HFFc6 (cell line): ENCODE data around the gene RFT1. TPM values are rescaled to one million over a fixed set of nuclear protein-coding genes. Genes with fewer than 3 reads are reported as not detected.
A peak's percentile ranks its signal among the peaks of the same experiment; 100 is the strongest.

ENCODE experiments used
- DNase-seq: peaks from one replicate; pipeline ENCODE4 v3.0.0-alpha.2; 2018
- H3K27ac Mint-ChIP-seq: 2 replicates; pipeline ENCODE4 v1.8.0; 2020; ENCODE audit warnings: mild to moderate bottlenecking, mixed read lengths
- H3K27me3 Mint-ChIP-seq: 2 replicates; pipeline ENCODE4 v1.8.0; 2021; ENCODE audit warnings: mild to moderate bottlenecking, moderate library complexity, mixed read lengths; ENCODE audit not compliant: insufficient read depth
- H3K36me3 Mint-ChIP-seq: 2 replicates; pipeline ENCODE4 v1.8.0; 2021; ENCODE audit warnings: low read depth, mixed read lengths
- H3K4me1 Mint-ChIP-seq: 2 replicates; pipeline ENCODE4 v1.8.0; 2020; ENCODE audit warnings: low read depth, mixed read lengths
- H3K4me3 Mint-ChIP-seq: 2 replicates; pipeline ENCODE4 v1.8.0; 2020; ENCODE audit warnings: mild to moderate bottlenecking, moderate library complexity, mixed read lengths
- H3K9me3 Mint-ChIP-seq: 2 replicates; pipeline ENCODE4 v1.8.0; 2020; ENCODE audit warnings: mild to moderate bottlenecking, mixed read lengths
- CTCF ChIP-seq: fragments of 200-600 bp; sonication (generic); IDR thresholded peaks from 2 replicates; pipeline ENCODE4 v1.5.0; 2021; ENCODE audit warnings: antibody characterized with exemption, mild to moderate bottlenecking
- total RNA-seq, 6 experiments: library from RNA; stranded (reverse); fragmentation: NEBNext Ultra II Directional; extraction: Animal tissue kit (Norgen Biotek cat#: 25700); gene quantifications; 2 replicates in 1 of 6; 3 replicates in 5 of 6; pipeline ENCODE4 v1.2.3, GENCODE V29; 2021

Gene RFT1
- total RNA-seq, 6 experiments from 2014 or later, result 32.9 to 39.6 (median 34.7) TPM

GRCh38 chr3:53045518-53046170 is 84.6 kb downstream of the RFT1 start, which contains the start of gene SFMBT1:
TSS of gene SFMBT1 (minus strand) at chr3:53046073. CDS start at chr3:52969128, 76,945 bp downstream.
- no peak for DNase-seq
- no peak for TF ChIP-seq CTCF
- peaks cover 7% of the 10 kb centered on the region for H3K27me3 Mint-ChIP-seq
- H3K4me1 Mint-ChIP-seq, result peaks cover 18% of the 10 kb centered on the region
- H3K36me3 Mint-ChIP-seq, result peaks cover 4% of the 10 kb centered on the region; the same call in 1 of the 2 replicates
- no peaks in the 10 kb centered on the region for H3K9me3 Mint-ChIP-seq
- peak within 1 kb of the TSS; percentile 92 for H3K4me3 Mint-ChIP-seq
- peak within 1 kb of the TSS; percentile 80 for H3K27ac Mint-ChIP-seq

GRCh38 chr3:53044711-53045517 is 85.3 kb downstream of the RFT1 start:
- peak overlapping the region; percentile 92 for H3K4me3 Mint-ChIP-seq
- H3K36me3 Mint-ChIP-seq, result peaks cover 4% of the 10 kb centered on the region; the same call in 1 of the 2 replicates
- H3K4me1 Mint-ChIP-seq, result peaks cover 25% of the 10 kb centered on the region
- TF ChIP-seq CTCF, result no peak
- DNase-seq, result peak; percentile 23
- H3K27me3 Mint-ChIP-seq, result peaks cover 7% of the 10 kb centered on the region
- no peaks in the 10 kb centered on the region for H3K9me3 Mint-ChIP-seq
- peak overlapping the region; percentile 80 for H3K27ac Mint-ChIP-seq

DNA sequence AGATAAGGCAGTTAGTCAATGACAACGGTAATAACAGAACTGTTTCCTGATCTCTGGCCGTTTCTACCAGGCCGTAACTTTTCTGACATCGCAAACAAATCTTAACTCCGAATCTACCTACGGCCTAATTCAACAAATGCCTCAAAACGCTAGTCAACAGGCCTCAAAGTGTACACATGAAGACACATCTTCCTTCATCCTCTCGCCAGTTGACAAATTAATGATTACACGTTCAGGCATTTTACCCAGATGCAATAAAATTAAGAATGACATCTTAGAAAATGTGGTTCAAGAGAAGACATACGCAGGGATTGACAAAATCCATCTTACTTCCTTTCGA is 85.9 kb downstream of the RFT1 start:
- Mint-ChIP-seq H3K4me1 (peaks cover 27% of the 10 kb centered on the region), H3K9me3 (no peaks in the 10 kb centered on the region), H3K27ac (peak overlapping the region; percentile 80), H3K4me3 (peak overlapping the region; percentile 92), H3K27me3 (peaks cover 7% of the 10 kb centered on the region), H3K36me3 (peaks cover 4% of the 10 kb centered on the region; the same call in 1 of the 2 replicates)
- no peak for TF ChIP-seq CTCF
- no peak for DNase-seq

DNA sequence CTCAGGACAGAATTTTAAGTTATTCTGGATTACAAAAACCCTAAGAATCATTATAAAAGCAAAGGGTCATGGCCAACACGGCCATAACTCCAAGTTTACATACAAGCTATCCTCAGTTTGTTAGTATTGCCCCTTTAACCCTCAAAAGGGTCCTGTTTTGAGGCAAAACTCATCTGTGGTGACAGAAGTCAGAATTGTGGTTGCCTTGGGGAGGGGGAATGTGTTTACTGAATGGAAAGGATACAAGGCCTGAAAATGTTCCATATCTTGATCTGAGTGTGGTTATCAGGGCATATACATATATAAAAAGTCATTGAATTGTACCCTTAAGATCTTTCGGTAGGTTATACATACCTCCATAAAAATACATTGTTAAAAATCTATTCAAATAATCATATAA is 86.5 kb downstream of the RFT1 start:
- Mint-ChIP-seq H3K4me3 (no peak overlapping the region), H3K9me3 (no peaks in the 10 kb centered on the region), H3K27ac (no peak overlapping the region), H3K36me3 (peaks cover 4% of the 10 kb centered on the region; the same call in 1 of the 2 replicates), H3K4me1 (peaks cover 27% of the 10 kb centered on the region), H3K27me3 (peaks cover 7% of the 10 kb centered on the region)
- TF ChIP-seq CTCF, result no peak
- DNase-seq, result no peak

DNA sequence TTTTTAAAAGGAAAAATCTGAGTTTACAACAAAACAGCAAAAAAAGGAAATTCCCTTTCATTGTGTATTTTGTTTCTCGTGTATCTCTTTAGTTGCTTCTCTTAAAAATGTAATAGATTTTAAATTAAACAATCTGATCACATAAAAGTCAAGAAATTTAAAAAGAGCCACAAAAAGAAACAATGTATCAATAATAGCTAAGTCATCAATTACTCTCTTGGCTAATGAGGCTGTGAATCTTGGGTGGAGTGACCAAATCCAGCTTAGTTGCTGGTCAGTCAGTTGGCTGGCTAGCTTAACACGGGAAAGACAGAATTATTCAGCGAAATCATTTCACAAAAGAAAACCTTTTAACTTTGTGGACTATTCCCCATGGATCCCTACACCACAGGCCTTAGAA is 87.6 kb downstream of the RFT1 start:
- H3K4me1 Mint-ChIP-seq, result peaks cover 27% of the 10 kb centered on the region
- no peak overlapping the region for H3K27ac Mint-ChIP-seq
- no peak overlapping the region for H3K4me3 Mint-ChIP-seq
- DNase-seq, result no peak
- peaks cover 7% of the 10 kb centered on the region for H3K27me3 Mint-ChIP-seq
- no peak for TF ChIP-seq CTCF
- H3K9me3 Mint-ChIP-seq, result no peaks in the 10 kb centered on the region
- H3K36me3 Mint-ChIP-seq, result peaks cover 4% of the 10 kb centered on the region; the same call in 1 of the 2 replicates
